Uterus (tissue), 2 donors: ENCODE data around the gene RASAL2.
"Not testable (repeated sequence)": the region's sequence is repeated elsewhere in the genome, so short reads cannot be mapped to it uniquely, and the experiment has no call there.

Source experiments
- CTCF ChIP-seq, 4 experiments: fragments of 200-600 bp in 2 of 4; fragments of 450-650 bp in 2 of 4; sonication (generic) in 2 of 4; IDR thresholded peaks; one replicate each; pipeline ENCODE4 v1.5.1; 2016 to 2019; ENCODE audit warnings: antibody characterized with exemption in 4 of 4, mild to moderate bottlenecking in 2 of 4, moderate library complexity in 1 of 4
- POLR2A ChIP-seq, 2 donors: fragments of 450-650 bp; IDR thresholded peaks; one replicate each; pipeline ENCODE4 v1.6.1; 2016; ENCODE audit warnings: antibody characterized with exemption in 2 of 2, mild to moderate bottlenecking in 1 of 2, moderate library complexity in 1 of 2

GRCh38 chr1:178351911-178352310, 258.0 kb downstream of the RASAL2 start:
- not testable (repeated sequence) for TF ChIP-seq CTCF, POLR2A (IDR thresholded peaks at IDR 0.05)
